Fibroblast of skin of right quadriceps (primary cell): ENCODE results near the gene NEK3.

Source experiments
- DNase-seq: peaks from one replicate; pipeline ENCODE4 v3.0.0-alpha.2; 2013

The NEK3 gene

DNA sequence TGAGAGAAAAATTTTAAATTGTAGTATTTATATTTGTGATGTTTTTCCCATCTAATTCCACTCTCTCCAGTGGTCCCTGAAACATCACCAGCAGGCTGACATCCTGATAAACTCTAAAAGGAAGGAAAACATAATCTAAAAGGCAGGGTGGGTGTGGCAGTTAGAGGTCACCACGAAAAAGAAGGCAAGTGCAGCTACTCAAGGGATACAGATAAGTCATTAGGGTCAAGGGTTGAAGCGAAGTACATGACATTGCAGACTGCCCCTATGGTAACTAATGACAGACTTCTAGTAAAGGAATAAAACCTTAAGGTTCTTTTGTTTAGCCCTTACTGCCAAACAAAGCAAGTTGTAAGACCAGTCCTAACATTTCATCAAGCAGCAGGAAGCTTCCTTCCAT is 6.0 kb upstream of the NEK3 start:
- DNase-seq: no peak

DNA sequence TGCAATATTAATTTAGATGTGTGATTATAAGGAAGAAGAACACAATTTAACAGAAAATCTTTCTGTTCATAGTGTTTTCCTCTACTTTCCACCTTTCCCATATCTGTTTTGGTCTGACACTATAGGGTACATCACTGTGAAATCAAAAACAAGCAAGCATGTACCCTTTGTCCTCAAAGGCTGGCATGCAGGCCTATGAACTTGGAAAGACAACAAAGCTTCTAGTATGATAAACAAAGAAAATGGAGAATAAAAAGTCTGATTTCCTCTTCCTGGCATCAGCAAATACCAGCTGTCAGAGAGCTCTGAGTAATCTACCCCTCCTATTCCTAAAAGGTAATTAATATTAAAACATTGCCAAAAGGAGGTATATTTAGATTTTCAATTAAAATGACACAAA is 5.6 kb upstream of the NEK3 start:
- no peak for DNase-seq

DNA sequence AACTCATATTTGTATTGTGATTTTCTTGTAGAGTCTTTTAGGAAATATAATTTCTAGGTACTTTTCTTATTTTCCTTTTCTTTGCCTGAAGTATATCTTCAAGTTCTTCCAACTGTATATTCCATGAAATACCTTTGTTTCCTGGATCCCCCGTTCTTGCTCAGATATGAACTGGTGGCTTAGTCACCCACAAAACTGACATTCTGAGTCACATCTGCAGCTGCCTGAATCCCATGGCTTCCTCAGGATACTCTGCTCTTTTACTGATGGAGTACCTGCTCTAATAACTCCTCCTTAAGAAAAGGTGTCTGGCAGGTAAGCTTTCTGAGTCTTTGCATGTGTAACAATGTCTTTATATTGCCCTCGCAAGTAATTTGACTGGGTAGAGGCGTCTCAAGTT is 4.5 kb upstream of the NEK3 start:
- DNase-seq: peak; percentile 6

DNA sequence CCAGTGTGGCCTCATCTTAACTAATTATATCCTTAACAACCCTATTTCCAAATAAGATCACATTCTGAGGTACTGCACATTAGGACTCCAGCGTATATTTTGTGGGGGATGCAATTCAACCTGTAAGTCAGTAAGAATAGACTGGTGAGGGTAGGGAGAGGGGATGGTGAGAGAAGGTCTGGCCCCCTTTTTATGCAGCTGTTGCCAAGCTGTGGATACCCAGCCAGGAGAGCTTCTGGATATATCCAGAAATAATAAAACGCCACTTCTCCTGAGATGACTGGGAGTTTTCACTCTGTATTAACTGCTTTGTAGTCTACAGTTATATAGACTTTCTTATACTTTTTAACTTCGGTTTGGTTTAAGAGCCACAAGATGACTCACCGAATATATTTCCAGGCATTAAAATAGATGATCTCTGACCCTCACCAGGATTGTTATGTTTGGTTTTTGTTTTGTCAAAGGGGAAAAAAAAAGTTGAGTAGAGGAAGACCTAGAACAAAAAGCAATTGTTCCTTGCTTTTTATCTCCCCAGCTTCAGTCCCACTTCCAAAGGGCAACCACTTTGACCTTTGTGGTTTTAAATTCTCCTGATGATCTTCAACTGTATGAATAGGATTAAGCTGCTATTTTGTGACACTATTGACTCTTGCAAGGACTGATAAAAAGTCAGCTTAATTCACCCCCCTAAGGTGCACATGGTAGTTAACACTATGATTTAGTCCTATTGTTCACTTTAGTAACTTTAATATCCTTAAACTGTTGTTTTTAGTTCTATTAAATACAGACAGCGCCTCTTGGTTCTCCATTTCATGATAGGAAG is 3.1 kb upstream of the NEK3 start:
- DNase-seq: peak; percentile 31

DNA sequence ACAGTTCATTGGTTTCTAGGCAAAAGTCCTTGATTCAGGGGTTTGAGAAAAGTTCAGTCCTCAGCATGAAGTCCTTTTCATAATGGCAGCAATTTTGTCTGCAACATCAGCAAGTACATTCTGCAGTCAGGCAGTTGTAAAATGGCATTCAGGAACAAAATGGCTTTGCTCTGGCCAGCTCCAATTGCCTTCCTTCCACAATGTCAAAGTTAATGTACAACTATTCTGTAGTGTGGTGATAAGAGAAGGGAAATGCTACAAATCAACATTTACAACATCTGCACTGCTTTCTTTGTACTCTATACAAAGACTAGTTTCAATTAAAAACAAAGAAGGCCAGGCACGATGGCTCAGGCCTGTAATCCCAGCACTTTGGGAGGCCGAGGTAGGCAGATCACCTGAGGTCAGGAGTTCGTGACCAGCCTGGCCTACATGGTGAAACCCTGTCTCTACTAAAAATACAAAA is 1.8 kb upstream of the NEK3 start:
- no peak for DNase-seq

DNA sequence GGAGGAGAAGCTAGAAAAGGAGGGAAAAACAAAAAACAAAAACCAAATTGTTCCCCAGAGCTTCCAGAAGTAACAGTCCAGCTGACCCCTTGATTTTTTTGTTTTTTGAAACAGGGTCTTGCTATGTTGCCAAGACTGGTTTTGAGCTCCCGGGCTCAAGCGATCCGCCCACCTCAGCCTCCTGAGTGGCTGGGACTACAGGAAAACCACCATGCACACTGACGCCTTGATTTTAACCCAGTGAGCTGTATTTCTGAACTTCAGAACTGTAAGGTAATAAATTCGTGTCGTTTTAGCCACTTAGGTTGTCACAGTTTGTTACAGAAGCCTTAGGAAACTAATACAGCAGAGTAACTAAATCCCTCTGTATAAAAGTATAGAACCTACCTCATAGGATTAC is 1.1 kb upstream of the NEK3 start:
- DNase-seq: no peak

DNA sequence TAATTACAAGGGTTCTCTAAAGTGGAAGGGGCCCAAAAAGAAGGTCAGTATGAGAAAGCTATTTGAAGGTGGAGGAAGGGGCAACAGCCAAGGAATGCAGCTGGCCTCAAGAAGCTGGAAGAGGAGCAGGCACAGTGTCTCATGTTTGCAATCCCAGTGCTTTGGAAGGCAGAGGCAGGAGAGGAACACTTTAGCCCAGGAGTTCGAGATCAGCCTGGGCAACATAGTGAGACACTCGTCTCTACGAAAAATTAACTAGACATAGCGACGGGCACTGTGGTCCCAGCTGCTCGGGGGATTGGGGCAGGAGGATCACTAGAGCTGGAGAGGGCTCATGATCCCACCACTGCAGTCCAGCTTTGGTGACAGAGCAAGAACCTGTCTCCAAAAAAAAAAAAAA is 656 bp upstream of the NEK3 start:
- no peak for DNase-seq

DNA sequence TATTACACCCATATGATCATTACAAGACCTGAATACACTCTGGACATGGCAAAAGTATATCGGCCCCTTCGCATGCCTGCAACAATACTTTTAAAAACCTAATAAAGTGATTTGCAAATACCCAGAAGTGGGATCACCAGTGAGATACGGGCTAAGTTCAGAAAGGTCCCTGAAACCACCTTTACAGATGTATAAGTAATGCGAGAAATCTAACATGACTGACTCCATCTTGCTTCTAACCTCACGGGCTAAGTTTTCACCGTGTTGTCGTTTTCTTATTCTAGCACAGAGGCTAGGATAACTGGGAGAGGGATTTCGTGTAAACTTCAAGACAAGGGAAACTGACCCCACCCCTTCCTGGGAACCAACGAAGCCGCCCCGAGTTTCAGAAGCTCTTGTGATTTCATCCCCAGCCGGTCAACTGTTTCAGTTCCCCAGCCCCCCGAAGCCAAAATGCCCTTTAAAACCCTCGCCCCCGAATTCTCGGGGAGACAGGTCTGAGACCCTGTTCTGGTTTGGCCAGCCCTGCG is 703 bp downstream of the NEK3 start:
- DNase-seq: peak; percentile 55

DNA sequence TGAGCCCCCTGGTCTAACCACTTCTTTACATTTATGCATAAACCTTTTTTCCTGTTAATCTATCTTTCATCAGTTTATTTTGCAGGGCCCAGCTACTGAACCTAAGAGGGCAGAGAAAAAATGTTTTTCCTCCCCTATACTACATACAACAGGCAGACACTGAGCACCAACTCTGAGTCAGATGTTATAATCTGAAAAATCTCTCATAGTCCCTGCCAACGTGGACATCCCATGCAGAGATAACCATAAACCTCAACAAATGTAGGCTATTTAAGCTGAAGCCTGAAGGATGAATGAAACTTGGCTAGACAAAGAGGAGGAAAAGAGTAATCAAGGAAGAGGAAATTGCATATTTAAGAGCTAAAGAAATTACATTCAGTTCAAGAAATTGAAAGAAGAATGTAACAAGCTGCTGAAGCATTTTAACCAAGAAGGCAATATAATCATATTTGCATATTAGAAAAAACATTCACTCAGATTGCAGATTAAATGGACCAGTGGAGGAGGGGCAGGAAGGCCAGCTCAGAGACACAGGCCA is 2.6 kb downstream of the NEK3 start:
- peak; percentile 13 for DNase-seq

DNA sequence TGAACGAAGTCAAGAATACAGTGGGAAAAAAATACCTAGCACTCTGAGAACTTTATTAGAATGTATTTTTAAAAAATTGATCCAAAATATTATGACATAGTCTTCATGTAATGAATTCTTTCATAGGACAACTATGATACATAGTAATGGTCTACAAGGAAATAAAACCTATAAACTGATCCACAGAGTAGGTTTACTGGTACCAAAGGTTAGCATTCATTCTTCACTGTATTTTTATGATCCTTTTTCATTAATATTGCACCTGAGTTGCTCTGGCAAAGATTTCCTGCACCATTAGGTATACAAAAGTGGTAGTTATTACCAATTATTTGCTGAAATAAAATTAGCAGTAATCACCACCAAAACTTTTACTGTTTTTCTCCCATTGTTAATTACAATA is 4.2 kb downstream of the NEK3 start:
- DNase-seq: no peak

DNA sequence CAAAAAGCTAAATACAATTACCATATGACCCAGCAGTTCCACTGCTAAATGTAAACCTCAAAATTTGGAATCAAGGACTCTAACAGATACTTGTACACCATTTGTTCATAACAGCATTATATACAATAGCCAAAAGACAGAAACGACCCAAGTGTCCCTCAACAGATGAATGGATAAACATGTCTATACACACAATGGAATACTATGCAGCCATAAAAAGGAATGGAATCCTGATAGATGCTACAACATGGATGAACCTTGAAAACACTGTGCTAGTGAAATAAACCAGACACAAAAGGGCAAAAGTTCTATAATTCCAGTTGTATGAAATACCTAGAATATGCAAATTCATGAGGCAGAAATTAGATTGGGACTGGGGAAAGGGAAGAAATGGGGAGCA is 12.2 kb downstream of the NEK3 start:
- no peak for DNase-seq

DNA sequence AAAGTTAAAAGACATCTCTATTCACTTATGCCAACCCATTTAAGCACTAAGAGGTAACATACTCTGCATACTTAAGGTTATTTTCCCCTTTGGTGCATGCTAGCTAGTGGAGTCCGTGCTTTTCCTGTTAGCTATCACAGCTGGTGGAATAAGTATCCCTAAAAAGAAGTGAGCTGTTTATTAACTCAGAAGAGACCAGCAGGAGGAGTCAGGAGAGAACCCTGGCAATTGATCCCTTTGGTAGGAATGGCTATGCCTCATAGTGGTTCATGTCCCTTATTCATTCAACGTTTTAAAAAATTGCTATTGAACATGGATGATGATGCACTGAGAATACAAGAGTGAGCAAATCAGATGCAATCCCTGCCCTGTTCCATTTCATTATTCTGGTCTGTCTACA is 18.1 kb downstream of the NEK3 start:
- DNase-seq: no peak

DNA sequence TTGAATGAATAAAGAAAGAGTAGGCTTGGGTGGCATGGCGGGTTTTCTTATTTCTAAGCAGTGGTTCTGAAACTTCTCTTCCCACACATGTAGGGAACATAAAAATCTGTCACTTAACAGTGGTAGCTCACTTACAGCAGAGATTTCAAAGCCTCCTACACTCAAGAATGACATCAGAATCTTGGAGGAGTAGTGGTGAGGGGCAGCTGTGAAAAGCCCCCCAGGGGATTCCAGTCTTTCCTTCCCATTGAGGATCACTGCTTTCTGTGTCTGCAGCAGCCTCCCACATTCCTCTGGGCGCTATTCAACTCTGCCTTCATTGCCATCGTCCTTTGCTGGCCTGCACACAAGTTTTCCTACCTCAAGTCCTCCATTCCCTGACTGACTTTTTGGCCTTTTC is 21.9 kb downstream of the NEK3 start:
- DNase-seq: no peak

DNA sequence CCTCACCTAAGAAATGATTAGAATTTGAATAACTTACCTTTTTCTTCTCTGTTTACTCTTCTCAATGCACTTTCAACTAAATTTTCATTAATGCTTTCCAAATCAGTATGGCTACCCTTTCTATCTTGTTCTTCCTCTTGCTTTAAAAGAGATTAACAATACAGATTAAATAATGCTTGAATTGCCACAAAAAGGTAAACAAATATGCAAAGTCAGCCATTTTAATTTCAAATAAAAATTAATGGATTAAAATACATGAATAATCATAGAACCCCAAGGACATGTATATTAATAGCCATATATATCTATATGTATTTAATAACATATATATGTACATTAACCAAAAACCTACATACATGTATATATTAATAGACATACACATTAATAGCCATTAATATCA is 22.6 kb downstream of the NEK3 start:
- DNase-seq: no peak

DNA sequence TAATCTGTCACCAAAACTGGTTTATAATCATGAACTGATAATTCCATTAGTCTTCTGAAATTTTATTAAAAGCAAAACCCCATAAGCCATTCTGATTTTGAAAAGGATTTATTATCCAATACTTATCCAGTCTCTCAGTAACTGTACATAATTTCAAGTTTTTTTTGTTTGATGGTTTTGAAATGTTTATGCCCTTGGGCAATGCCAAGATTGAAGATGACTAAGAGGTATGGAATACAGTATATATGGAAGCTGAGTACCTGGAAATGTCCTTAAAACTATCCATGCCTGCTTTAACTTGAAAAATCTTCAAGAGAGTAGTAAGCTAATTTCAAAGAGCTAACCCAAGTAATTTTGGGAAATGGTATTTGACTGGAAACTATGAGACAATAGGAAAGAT is 28.8 kb downstream of the NEK3 start:
- DNase-seq: no peak

DNA sequence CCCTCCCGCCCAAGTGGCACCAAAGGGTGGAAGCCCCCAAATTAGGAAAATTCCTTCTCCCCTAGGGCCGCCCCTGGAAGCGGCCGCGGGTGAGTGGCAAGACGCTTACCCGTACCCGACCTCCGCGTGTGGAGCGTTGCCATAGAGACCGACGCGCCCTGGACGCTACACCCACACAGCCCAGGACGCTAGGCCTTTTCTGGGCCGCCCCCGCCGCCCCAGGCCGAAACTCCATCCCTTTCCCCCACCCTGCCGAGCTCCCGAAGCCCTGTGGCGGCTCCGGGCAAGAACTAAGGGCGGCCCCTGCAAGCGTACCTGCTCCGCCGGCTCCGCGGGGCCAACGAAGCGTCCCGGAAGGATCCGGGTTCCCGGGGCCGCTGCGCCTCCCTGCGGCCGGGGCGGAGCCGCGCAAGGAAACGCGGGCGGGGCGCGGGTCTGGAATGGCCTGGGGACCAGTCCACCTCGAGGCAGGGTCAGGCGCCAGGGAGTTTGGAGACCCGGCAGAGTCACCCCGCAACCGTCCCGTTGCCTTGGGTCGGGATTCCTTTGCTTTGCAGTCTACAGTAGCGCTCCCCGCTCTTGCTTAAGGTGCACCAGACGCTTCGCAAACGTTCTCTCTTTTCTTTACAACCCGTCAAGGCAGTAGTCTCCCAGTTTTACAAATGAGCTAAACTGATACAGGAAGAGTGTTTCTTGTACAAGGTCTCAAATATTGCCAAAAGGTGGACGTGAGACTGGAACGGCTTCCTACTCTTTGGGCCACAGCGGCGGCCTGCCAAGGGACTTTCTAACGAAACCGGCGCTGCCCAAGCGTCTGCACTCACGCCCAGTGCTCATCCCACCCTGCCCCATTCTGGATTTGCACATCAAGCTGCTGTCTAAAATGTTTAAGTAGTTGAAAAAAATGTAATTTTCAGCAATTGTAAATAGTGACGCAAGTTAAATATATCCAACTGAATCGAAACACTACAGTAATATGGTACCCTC is 30.4 kb downstream of the NEK3 start, which contains the start of gene NEK5:
NEK5 (minus strand) TSS at position 360 of the 987 bp plus-strand sequence. CDS start 1,591 bp downstream, outside the sequence.
- peak; percentile 35 for DNase-seq

DNA sequence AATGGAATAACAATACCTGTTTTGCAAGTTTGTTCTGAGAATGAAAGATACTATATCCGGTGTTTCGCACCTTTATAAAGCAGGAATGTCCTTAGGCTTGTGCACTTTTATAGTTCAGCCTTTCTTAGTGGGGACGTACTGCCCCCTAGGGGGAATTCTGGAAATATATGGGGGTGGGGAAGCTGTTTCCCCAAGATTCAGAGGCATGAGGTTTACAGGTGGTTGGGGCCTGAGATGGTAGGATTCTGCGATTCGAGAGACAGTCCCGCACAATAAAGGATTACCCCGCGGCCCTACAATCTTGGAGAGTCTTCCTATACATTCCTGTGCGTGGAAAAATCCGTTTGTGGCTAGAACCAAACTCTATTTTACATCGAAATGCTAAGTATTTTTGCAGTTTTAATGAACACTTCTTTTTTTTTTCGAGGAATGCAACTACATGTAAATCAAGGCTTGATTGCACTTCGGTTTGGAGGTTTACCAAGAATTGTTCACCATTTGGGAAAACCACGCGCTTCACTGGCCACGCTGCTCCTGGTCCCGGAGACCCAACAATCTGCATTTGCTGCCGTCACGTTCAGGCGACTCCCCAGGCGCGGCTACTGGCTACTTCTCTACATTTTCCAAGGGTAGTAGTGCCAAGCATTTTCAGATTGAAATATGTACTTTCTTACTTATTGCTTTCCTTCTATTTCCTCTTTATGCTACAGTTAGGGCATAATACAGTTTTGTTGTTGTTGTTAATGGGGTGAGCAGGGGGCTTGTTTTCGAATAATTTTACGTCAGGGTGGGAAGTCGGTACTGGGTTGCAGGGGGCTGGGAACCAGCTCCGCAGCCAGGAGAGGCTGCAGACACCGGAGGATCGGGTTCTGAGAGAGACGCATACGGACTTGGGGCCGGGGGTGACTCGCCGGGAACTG is 31.4 kb downstream of the NEK3 start:
- peak; percentile 53 for DNase-seq

DNA sequence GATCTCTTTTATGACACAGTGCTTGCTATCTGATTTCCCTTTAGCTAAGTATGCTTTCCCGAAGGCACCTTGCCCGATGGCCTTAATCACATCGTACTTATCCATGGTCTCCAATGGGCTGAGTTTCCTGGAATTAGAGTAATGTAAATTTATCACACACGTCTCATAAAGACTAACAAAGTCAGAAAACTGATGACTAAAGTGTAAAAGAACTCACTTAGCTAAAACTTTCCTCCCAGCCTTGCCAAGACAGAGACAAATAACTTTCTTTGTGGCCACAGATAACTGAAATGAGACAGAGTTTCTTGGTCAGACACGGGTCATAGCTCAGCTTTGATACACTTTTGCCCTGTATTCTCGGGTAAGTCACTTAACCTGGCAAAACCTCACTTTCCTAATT is 32.0 kb downstream of the NEK3 start:
- DNase-seq: peak; percentile 1

DNA sequence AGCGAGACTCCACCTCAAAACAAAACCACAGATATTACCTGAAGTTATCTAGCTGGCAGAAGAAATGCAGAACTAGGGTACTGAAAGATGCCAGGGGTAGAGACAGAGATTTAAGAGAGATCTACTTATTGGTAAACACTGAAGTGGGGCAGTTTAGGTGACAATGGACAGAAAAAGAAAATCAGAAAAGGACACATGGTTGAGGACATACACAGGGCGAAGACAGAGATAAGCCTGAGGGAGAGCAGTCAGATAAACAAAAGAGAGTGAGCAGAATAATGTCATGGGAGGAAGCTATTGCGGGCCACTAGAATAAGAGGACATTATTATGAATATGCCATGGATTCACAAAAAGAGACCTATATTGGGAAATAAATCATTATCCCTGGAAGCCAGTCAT is 33.9 kb downstream of the NEK3 start:
- no peak for DNase-seq

DNA sequence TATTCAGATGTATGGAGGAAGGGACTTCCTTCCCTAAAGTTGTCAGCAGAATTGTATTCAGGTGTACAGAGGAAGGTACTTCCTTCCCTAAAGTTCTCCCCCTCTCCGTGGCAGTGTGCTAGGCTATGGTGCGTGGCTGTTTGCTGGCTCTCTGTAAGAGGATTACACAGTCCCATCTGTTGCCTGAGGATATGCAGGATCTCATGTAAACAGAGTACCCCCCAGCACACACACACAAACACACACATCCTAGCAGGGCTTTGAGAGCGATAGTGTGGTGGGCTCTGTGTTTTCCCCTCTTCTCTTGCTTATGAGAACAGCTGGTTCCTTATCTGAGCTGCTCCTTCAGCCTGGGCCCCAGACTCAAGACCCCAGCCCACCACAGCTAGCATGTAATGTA is 40.8 kb downstream of the NEK3 start:
- DNase-seq: no peak

DNA sequence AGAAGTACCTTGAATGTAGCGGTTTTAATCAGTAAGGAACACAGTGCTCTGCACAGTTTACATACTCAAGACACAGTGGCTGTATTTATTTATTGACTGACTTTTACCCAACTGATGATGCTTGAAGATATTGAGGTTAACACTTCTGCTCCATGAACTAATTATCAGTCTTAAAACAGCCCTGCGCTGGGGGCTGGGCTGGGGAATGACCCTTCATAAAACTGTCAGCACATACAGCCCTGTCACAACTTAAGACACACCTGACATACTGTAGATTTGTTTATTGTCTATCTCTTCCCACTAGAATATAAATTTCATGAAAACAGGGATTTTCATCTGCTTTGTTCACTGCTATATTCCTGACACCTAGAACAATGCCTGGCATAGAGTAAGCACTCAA is 41.3 kb downstream of the NEK3 start:
- no peak for DNase-seq

DNA sequence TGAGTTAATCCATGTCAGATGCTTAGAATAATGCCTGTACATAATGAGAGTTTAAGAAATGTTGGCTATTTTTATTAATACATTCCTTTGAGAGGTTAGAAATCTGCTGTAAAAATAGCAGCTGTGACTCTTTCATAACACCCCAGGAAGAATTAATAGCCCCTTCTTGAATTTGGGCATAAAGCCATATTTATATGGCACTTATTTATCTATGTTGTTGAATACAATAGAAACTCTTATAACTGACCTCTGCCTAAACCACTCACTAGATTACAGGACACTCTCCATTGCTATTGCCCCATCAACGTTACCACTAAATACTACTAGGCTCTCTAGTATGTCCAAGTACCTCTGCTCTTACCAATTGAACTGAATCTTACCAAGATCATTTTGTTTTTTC is 46.8 kb downstream of the NEK3 start:
- DNase-seq: no peak
